ENCODE data around the gene MET.
"Not testable (repeated sequence)": the region's sequence is repeated elsewhere in the genome, so short reads cannot be mapped to it uniquely, and the experiment has no call there.

MET gene

GRCh38 chr7:116713918-116714317, 41.9 kb downstream of the MET start:
- in situ Hi-C loops (cut with MboI; ENCODE audit: low sequenced_read_pairs, unreplicated experiment) = no loop called here
- no peak for DNase-seq (ENCODE audit: low spot score)
- TF ChIP-seq, protein P1, sequence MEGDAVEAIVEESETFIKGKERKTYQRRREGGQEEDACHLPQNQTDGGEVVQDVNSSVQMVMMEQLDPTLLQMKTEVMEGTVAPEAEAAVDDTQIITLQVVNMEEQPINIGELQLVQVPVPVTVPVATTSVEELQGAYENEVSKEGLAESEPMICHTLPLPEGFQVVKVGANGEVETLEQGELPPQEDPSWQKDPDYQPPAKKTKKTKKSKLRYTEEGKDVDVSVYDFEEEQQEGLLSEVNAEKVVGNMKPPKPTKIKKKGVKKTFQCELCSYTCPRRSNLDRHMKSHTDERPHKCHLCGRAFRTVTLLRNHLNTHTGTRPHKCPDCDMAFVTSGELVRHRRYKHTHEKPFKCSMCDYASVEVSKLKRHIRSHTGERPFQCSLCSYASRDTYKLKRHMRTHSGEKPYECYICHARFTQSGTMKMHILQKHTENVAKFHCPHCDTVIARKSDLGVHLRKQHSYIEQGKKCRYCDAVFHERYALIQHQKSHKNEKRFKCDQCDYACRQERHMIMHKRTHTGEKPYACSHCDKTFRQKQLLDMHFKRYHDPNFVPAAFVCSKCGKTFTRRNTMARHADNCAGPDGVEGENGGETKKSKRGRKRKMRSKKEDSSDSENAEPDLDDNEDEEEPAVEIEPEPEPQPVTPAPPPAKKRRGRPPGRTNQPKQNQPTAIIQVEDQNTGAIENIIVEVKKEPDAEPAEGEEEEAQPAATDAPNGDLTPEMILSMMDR (IDR thresholded peaks at IDR 0.05; ENCODE audit: borderline replicate concordance, control extremely low read depth, extremely low read depth, insufficient read depth, missing control alignments) = no peak

GRCh38 chr7:116715077-116715476, 43.1 kb downstream of the MET start:
- TF ChIP-seq, protein P1 (IDR thresholded peaks at IDR 0.05; ENCODE audit: borderline replicate concordance, control extremely low read depth, extremely low read depth, insufficient read depth, missing control alignments) = no peak
- DNase-seq (ENCODE audit: low spot score) = no peak
- in situ Hi-C loops (cut with MboI; ENCODE audit: low sequenced_read_pairs, unreplicated experiment) = no loop called here

- in situ Hi-C loops (cut with MboI; ENCODE audit: low sequenced_read_pairs, unreplicated experiment) = no loop called here
These were observed 45.1 kb downstream of the MET start for GRCh38 chr7:116717137-116717536.

DNA sequence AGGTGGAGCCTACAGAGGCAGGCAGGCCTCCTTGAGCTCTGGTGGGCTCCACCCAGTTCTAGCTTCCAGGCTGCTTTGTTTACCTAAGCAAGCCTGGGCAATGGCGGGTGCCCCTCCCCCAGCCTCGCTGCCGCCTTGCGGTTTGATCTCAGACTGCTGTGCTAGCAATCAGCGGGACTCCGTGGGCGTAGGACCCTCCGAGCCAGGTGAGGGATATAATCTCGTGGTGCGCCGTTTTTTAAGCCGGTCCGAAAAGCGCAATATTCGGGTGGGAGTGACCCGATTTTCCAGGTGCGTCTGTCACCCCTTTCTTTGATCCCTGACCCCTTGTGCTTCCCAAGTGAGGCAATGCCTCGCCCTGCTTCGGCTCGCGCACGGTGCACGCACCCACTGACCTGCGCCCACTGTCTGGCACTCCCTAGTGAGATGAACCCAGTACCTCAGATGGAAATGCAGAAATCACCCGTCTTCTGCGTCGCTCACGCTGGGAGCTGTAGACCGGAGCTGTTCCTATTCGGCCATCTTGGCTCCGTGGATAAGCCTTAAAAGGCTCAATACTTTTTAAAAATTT, 52.0 kb downstream of the MET start:
- DNase-seq (ENCODE audit: low spot score); in situ Hi-C loops (cut with MboI; ENCODE audit: low sequenced_read_pairs, unreplicated experiment): not testable (repeated sequence)

More at GRCh38 chr7:116717137-116717536, 45.1 kb downstream of the MET start:
- TF ChIP-seq, protein P1 (IDR thresholded peaks at IDR 0.05; ENCODE audit: borderline replicate concordance, control extremely low read depth, extremely low read depth, insufficient read depth, missing control alignments) = no peak
- no peak for DNase-seq (ENCODE audit: low spot score)

DNA sequence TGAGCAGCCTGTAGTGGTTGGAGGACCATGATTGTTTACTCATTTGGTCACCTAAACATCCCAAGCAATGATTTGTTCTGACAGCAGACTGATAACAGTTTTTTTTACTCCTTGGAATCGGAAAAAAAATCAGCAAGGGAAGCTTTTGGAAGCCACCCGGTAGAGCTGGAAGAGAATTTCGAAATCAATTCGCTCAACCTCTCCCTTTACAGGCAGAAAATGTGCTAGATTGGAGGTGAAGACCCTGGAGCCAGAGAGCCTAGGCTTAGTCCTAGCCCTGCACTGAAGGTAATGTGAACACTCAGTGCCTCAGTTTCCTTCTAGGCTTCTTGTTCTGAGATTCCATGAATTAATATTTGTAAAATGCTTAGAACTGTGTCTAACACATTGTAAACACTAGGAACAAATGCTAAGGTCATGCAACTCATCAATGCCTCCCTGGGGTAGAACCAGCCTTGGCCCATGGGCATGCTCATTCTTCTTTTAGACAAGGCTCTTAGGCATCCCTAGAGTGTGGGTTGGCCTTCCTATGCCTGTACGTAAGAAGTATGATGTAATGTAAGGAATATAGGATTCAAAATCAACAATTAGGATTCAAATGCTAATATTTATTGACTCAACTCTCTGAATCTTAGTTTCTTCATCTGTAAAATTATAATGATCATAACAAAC, 52.7 kb downstream of the MET start:
- TF ChIP-seq, protein P1 (IDR thresholded peaks at IDR 0.05; ENCODE audit: borderline replicate concordance, control extremely low read depth, extremely low read depth, insufficient read depth, missing control alignments) = no peak
- no peak for DNase-seq (ENCODE audit: low spot score)
- in situ Hi-C loops (cut with MboI; ENCODE audit: low sequenced_read_pairs, unreplicated experiment) = no loop called here

DNA sequence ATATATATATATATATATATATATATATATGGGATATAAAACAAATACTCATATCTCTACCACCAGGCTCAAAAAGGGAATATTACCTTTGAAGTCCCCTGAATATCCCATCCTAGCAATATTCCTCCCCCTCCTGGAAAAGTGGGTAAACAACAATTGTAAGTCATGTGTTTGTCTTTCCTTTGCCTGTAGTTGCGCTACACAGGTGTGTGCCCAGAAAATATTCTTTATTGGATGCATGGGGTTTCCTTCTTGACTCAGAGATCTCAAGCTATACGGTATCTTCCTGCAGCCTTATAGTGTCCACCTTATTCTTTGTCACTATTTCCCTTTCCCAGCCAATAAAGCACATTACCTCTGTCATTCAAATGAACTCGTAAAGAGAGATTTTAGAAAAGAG, 54.2 kb downstream of the MET start:
- in situ Hi-C loops (cut with MboI; ENCODE audit: low sequenced_read_pairs, unreplicated experiment) = no loop called here
- DNase-seq (ENCODE audit: low spot score) = no peak
- TF ChIP-seq, protein P1 (IDR thresholded peaks at IDR 0.05; ENCODE audit: borderline replicate concordance, control extremely low read depth, extremely low read depth, insufficient read depth, missing control alignments) = no peak

GRCh38 chr7:116726713-116727431, 54.9 kb downstream of the MET start:
- DNase-seq (ENCODE audit: low spot score) = no peak
- in situ Hi-C loops (cut with MboI; ENCODE audit: low sequenced_read_pairs, unreplicated experiment) = no loop called here

More at GRCh38 chr7:116726713-116727431, 54.9 kb downstream of the MET start:
- TF ChIP-seq, protein P1 (IDR thresholded peaks at IDR 0.05; ENCODE audit: borderline replicate concordance, control extremely low read depth, extremely low read depth, insufficient read depth, missing control alignments) = no peak
